ENCODE measurements around the gene FTSJ3.
"Not testable (repeated sequence)": the region's sequence is repeated elsewhere in the genome, so short reads cannot be mapped to it uniquely, and the experiment has no call there.

Gene FTSJ3, protein sequence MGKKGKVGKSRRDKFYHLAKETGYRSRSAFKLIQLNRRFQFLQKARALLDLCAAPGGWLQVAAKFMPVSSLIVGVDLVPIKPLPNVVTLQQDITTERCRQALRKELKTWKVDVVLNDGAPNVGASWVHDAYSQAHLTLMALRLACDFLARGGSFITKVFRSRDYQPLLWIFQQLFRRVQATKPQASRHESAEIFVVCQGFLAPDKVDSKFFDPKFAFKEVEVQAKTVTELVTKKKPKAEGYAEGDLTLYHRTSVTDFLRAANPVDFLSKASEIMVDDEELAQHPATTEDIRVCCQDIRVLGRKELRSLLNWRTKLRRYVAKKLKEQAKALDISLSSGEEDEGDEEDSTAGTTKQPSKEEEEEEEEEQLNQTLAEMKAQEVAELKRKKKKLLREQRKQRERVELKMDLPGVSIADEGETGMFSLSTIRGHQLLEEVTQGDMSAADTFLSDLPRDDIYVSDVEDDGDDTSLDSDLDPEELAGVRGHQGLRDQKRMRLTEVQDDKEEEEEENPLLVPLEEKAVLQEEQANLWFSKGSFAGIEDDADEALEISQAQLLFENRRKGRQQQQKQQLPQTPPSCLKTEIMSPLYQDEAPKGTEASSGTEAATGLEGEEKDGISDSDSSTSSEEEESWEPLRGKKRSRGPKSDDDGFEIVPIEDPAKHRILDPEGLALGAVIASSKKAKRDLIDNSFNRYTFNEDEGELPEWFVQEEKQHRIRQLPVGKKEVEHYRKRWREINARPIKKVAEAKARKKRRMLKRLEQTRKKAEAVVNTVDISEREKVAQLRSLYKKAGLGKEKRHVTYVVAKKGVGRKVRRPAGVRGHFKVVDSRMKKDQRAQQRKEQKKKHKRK

DNA sequence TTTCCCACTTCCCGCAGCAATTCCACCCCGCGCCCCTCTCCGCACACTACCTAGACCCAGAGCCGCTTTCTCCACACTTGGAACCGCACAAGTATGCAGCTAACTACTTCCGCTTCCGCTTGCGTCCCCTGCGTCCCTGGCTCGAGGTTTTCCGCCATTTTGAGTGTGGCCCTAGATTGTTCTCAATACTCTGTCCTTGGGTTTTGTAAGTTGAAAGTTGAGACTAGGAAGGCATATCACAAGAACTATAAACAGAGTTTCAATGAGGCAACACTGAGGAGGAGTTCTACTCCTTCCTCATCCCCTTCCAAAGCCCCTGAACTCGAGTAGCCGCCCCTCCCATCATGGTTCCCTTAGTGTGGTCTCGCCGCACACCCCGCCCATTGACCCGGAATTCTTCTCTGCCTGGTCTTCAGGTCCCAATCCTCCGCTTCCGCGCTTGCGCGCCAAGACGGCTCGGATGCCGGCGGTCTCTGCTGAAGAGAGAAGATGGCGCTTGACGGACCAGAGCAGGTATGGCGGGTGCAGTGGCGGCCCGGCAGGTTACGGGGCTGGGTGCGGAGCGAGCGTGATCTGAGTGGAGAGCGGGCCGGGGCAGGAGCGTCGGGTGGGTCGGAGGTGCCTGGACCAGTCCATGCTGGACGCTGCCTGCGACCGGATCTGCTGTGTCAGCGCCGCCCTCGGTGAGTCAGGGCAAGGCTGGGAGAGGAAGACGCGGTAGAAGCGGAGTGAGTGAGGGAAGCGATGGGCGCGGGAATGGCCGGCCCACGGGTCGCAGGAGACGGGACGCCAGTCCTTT lies at the start of gene FTSJ3, which contains the start of gene PSMC5:
TSS of gene FTSJ3 (minus strand) at position 662 of the 799 bp plus-strand sequence. CDS start 761 bp downstream, outside the sequence.
TSS of gene PSMC5 (plus strand) at position 430 of the 799 bp plus-strand sequence. CDS start at position 490, 60 bp downstream.
- H3K27ac ChIP-seq = peak within 1 kb of the TSS; percentile 89
- TF ChIP-seq ZFX (IDR thresholded peaks at IDR 0.05; ENCODE audit: borderline replicate concordance) = no peak
- TF ChIP-seq, protein P1, sequence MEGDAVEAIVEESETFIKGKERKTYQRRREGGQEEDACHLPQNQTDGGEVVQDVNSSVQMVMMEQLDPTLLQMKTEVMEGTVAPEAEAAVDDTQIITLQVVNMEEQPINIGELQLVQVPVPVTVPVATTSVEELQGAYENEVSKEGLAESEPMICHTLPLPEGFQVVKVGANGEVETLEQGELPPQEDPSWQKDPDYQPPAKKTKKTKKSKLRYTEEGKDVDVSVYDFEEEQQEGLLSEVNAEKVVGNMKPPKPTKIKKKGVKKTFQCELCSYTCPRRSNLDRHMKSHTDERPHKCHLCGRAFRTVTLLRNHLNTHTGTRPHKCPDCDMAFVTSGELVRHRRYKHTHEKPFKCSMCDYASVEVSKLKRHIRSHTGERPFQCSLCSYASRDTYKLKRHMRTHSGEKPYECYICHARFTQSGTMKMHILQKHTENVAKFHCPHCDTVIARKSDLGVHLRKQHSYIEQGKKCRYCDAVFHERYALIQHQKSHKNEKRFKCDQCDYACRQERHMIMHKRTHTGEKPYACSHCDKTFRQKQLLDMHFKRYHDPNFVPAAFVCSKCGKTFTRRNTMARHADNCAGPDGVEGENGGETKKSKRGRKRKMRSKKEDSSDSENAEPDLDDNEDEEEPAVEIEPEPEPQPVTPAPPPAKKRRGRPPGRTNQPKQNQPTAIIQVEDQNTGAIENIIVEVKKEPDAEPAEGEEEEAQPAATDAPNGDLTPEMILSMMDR (IDR thresholded peaks at IDR 0.05) = peak; percentile 68

DNA sequence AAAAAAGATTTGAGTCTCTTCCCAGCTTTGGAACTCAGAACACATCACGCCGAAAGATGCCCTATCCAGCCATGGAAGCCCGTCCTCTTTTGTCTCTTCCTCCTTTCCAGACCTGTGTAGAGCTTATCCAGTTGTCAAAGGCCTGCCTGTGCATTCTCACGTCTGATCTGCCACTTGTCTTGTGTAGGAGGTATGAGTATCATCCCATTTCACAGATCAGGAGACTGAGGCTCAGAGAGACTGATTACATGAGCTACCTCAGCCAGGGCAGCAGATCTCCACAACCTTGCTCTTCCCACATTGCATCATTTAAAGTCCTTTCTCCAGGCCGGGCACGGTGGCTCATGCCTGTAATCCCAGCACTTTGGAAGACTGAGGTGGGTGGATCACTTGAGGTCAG lies 47.2 kb upstream of the FTSJ3 start:
- not testable (repeated sequence) for H3K27ac ChIP-seq

DNA sequence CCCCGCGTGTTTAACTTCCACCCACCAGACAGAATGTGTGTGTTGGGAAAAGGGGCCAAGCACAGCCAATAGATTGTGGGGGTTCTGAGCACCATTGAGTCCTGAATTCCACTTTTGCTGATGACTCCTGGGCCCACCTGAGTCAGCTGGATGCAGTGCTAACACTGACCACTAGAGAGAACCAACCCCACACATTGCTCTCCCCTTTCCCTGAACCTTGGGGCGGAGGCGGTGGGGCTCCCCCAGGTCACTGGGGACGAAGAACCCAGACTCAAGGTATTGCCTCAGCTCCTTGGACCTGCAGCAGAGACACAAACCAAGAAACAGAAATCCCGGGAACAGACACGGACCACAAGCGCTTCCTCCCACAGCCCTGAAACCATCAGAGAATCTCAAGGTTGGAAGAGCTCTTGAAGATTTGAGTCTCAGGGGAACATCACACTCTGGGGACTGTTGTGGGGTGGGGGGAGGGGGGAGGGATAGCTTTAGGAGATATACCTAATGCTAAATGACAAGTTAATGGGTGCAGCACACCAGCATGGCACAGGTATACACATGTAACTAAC lies 46.7 kb upstream of the FTSJ3 start:
- not testable (repeated sequence) for H3K27ac ChIP-seq

DNA sequence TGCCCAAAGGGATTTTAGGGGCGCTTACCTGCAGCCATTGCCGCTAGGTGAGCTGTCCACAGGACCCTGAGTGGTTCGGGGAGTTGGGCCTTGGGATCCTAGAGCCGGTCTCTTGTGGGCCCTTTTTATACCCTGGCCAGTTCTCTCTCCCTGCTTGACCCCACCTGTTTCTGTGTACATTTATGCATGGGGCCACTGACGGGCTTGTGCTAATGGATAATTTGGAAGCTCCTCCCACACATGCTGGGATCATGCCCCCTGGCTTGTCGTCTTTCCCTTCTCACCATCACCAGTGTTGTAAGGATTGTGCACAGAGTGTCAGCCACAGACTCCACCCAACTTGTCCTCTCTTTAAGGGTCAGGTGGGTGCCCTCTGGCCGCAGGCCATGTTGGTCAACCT lies 46.1 kb upstream of the FTSJ3 start, which contains the start of gene CSH2:
TSS of gene CSH2 (minus strand) at position 101 of the 400 bp plus-strand sequence. CDS start at position 38, 63 bp downstream.
- H3K27ac ChIP-seq = not testable (repeated sequence)

DNA sequence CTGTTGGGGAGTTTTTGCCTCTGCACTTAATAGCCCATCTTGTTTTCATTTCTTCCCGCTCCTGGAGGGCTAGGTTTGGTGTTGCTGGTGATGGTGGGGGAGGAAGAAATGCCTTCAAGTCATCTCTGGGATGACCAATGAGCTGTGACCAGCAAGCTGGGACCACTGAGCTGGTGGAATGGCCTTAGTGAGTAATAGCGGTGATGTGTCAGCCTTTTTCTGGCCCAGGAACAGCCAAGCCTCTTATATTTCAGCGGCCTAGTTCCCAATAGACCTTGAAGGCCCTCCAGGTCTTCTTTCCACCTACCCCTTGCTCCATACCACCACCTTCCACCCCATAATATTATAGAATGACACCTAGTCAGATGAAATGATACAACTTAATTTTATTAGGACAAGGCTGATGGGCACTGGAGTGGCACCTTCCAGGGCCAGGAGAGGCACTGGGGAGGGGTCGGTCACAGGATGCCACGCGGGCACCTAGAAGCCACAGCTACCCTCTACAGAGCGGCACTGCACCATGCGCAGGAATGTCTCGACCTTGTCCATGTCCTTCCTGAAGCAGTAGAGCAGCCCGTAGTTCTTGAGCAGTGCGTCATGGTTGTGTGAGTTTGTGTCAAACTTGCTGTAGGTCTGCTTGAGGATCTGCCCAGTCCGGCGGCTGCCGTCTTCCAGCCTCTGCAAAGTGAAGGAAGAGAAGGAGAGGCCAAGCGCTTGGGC lies 44.3 kb upstream of the FTSJ3 start:
- not testable (repeated sequence) for H3K27ac ChIP-seq

DNA sequence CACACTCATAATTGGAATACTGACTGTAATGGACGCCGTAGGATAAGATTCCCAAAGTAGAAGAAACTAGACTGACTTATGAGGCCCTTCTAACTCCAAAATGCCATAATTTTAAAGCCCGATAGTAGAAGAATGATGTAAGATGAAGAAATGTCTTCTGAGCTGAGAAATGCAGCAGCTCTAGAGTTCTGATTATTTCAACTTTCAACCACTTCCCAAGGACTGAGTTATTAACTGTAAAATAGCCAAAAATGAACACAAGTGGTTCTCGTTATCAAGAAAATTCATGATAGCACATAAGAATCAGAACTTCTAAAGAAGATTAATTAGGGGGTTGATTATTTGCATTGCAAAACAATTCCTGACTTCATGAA lies 42.8 kb upstream of the FTSJ3 start:
- not testable (repeated sequence) for H3K27ac ChIP-seq

DNA sequence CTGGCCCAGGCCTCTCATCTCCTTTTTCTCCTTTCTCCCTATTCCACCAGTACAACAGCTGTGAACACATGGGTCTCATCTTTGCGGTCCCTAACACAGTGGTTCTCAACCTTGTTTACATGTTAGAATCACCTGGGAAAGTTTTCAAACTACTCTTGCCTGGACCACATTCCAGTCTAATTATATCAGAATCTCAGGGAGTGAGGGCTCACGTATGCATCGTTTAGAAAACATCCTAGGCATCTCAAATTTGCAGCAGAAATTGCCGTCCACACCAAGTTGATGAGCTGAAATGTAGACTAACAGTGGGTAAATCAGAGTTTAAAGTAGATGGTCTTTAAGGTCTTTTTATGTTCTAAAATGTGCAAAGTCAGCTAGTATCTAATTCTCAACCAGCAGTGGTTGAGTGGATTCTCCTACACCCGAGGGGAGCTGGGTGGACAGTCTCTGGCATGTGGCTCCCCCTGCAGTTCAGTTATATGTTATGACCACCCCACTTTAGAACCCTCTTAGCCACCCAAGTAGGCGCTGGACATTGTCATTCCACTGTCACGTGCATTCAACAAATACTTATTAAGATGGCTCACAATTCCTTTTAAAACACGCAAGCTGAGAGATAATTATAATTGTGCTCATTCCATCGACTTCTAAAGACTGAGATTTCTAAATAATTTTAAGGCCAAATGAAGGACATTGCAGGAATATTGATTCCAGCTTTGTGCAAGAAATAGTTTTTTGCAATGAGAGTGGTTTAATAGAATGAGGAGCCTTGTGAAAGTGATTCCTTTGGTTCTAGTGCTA lies 42.2 kb upstream of the FTSJ3 start:
- not testable (repeated sequence) for H3K27ac ChIP-seq

DNA sequence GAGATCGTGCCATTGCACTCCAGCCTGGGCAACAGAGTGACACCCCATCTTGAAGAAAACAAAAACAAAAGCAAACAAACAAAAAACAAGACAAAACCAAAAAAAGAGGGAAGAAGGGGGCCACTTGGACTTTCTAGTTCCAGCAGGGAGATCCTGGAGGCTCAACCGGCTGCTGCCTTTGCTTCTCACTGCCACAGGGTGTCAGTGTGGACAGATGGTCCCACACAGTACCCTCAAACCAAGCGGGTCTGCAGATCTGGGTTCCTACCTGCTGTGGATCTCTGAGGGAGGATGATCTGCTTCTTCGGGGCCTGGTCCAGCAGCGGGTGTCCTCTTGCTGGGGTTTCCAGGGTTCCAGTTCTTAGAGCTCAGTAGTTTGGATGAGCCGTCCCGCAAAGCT lies 39.2 kb upstream of the FTSJ3 start:
- H3K27ac ChIP-seq = not testable (repeated sequence)

DNA sequence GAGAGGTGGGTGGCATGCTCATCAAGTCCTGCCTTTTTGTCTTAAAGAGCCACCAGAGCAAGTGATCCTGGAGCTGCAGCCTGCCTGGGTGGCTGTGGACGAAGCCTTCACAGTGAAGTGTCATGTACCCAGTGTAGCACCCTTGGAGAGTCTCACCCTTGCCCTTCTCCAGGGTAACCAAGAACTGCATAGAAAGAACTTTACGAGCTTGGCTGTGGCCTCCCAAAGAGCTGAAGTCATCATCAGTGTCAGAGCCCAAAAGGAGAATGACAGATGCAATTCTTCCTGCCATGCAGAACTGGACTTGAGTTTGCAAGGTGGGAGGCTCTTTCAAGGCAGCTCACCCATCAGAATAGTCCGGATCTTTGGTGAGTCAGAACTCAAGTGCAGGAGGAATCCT lies 31.8 kb upstream of the FTSJ3 start:
- no peak overlapping the region for H3K27ac ChIP-seq
- no peak for TF ChIP-seq ZFX (IDR thresholded peaks at IDR 0.05; ENCODE audit: borderline replicate concordance)
- TF ChIP-seq, protein P1 (IDR thresholded peaks at IDR 0.05) = no peak

DNA sequence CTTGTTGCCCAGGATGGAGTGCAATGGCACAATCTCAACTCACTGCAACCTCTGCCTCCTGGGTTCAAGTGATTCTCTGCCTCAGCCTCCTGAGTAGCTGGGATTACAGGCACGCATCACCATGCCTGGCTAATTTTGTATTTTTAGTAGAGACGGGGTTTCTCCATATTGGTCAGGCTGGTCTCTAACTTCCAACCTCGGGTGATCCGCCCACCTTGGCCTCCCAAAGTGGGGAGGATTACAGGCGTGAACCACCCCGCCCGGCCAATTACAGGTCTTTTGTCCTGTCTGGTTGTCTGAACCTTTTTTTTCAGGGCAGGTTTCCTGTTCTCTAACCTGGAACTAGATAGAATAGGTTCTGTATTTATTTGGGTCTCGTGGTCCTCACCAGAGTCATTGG lies 29.0 kb upstream of the FTSJ3 start:
- H3K27ac ChIP-seq = not testable (repeated sequence)

DNA sequence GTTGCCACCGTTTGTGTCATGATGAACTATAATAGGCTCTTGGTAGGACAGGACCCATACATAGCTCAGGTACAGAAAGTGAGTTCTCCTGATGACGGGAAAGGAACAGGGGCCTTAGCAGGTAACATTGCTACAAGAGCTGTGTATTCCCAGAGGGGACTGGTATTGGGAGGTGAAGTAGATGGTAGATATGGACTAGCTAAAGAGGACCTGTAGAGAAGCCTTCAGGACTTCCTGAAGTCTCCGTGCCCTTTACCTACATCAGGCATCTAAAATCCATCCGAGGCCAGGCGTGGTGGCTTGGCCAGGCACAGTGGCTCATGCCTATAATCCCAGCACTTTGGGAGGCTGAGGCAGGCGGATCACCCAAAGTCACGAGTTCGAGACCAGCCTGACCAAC lies 27.7 kb upstream of the FTSJ3 start:
- H3K27ac ChIP-seq = no peak overlapping the region
- TF ChIP-seq, protein P1 (IDR thresholded peaks at IDR 0.05) = no peak
- no peak for TF ChIP-seq ZFX (IDR thresholded peaks at IDR 0.05; ENCODE audit: borderline replicate concordance)

All from 22Rv1 (cell line).